H1 (cell line): ENCODE data around the gene UBAP1L.

Experiments
- ASH2L ChIP-seq: fragments of 200-600, 300-600 bp; sonication (generic); IDR thresholded peaks from one replicate; pipeline ENCODE4 v1.7.1; 2017; ENCODE audit warnings: low read length
- SUZ12 ChIP-seq: fragments of 200-600 bp; sonication (generic); IDR thresholded peaks from 2 replicates; pipeline ENCODE4 v1.6.1; 2012; ENCODE audit warnings: mild to moderate bottlenecking, inconsistent platforms, low read length, moderate library complexity, mixed read lengths
- TF ChIP-seq, protein P1 (sequence below), 3 experiments: IDR thresholded peaks; 1 replicate in 2 of 3; 2 replicates in 1 of 3; pipeline versions ENCODE4 v1.5.1 to v1.6.1; 2011; ENCODE audit warnings: low read length in 3 of 3, mild to moderate bottlenecking in 3 of 3, inconsistent platforms in 2 of 3, low read depth in 1 of 3, moderate library complexity in 1 of 3; ENCODE audit not compliant: insufficient read depth in 1 of 3; ENCODE audit errors: control extremely low read depth in 1 of 3
- TF ChIP-seq, protein P2 (sequence below): IDR thresholded peaks from 2 replicates; pipeline ENCODE4 v1.6.1; 2012; ENCODE audit warnings: inconsistent platforms

DNA sequence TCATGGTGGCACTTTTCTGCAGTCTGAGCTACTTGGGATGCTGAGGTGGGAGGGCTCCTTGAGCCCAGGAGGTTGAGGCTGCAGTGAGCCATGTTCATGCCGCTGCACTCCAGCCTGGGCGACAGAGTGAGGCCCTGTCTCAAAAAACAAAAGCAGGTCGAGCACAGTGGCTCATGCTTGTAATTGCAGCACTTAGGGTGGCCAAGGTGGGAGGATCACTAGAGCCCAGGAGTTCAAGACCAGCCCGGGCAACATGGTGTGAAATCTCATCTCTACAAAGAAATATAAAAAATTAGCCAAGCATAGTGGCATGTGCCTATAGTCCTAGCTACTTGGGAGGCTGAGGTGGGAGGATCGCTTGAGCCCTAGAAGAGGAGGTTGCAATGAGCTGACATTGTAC is 10.0 kb downstream of the UBAP1L start:
- no peak for TF ChIP-seq ASH2L
- TF ChIP-seq, protein P1, sequence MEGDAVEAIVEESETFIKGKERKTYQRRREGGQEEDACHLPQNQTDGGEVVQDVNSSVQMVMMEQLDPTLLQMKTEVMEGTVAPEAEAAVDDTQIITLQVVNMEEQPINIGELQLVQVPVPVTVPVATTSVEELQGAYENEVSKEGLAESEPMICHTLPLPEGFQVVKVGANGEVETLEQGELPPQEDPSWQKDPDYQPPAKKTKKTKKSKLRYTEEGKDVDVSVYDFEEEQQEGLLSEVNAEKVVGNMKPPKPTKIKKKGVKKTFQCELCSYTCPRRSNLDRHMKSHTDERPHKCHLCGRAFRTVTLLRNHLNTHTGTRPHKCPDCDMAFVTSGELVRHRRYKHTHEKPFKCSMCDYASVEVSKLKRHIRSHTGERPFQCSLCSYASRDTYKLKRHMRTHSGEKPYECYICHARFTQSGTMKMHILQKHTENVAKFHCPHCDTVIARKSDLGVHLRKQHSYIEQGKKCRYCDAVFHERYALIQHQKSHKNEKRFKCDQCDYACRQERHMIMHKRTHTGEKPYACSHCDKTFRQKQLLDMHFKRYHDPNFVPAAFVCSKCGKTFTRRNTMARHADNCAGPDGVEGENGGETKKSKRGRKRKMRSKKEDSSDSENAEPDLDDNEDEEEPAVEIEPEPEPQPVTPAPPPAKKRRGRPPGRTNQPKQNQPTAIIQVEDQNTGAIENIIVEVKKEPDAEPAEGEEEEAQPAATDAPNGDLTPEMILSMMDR (IDR thresholded peaks at IDR 0.05; ENCODE audit: control extremely low read depth in 1 of 3, insufficient read depth in 1 of 3, low read depth in 1 of 3, low read length in 3 of 3): no peak
- TF ChIP-seq SUZ12: no peak
- TF ChIP-seq, protein P2, sequence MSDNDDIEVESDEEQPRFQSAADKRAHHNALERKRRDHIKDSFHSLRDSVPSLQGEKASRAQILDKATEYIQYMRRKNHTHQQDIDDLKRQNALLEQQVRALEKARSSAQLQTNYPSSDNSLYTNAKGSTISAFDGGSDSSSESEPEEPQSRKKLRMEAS: no peak
